CD14-positive monocyte (primary cell): ENCODE measurements around the gene SUFU. TPM values are rescaled to one million over a fixed set of nuclear protein-coding genes. Genes with fewer than 3 reads are reported as not detected.
A peak's percentile ranks its signal among the peaks of the same experiment; 100 is the strongest.

Source experiments
- DNase-seq, 3 donors: peaks; one replicate each; pipeline ENCODE4 v3.0.0-alpha.2; 2011 to 2022
- H2AFZ ChIP-seq: 2 replicates; pipeline ENCODE4 v1.6.0; 2012; ENCODE audit warnings: mild to moderate bottlenecking, low read depth, low read length, inconsistent platforms; ENCODE audit not compliant: insufficient read depth, poor library complexity, severe bottlenecking
- H3K27ac ChIP-seq, 2 donors: 1 replicate in 1 of 2; 2 replicates in 1 of 2; pipeline ENCODE4 v1.5.1; 2012 to 2013; ENCODE audit warnings: low read length in 2 of 2, control low read depth in 1 of 2, inconsistent platforms in 1 of 2, low read depth in 1 of 2, mild to moderate bottlenecking in 1 of 2
- H3K27me3 ChIP-seq, 2 donors: one replicate each; pipeline versions ENCODE4 v1.6.0 to v1.6.1; 2011 to 2013; ENCODE audit warnings: low read length in 2 of 2; ENCODE audit not compliant: control insufficient read depth in 2 of 2, insufficient read depth in 2 of 2
- H3K36me3 ChIP-seq, 2 donors: replicated peaks in 1 of 2; 1 replicate in 1 of 2; 2 replicates in 1 of 2; pipeline versions ENCODE4 v1.5.1 to v1.6.1; 2012 to 2013; ENCODE audit warnings: low read length in 2 of 2, control low read depth in 1 of 2, inconsistent platforms in 1 of 2, mild to moderate bottlenecking in 1 of 2; ENCODE audit not compliant: insufficient read depth in 2 of 2, control insufficient read depth in 1 of 2
- H3K4me1 ChIP-seq, 2 donors: 1 replicate in 1 of 2; 2 replicates in 1 of 2; pipeline versions ENCODE4 v1.5.1 to v1.6.1; 2012 to 2013; ENCODE audit warnings: low read length in 2 of 2, control low read depth in 1 of 2, inconsistent platforms in 1 of 2, mild to moderate bottlenecking in 1 of 2, moderate library complexity in 1 of 2; ENCODE audit not compliant: insufficient read depth in 2 of 2, control insufficient read depth in 1 of 2
- H3K4me2 ChIP-seq: replicated peaks from 2 replicates; pipeline ENCODE3; 2012; ENCODE audit warnings: low read length, moderate library complexity, mild to moderate bottlenecking; ENCODE audit not compliant: poor library complexity, severe bottlenecking; ENCODE audit errors: extremely low read depth
- H3K4me3 ChIP-seq, 3 experiments: fragments of 200-600 bp in 1 of 3; sonication (generic) in 1 of 3; replicated peaks in 1 of 3; 1 replicate in 2 of 3; 2 replicates in 1 of 3; pipeline ENCODE4 v1.5.1; 2011 to 2013; ENCODE audit warnings: low read length in 3 of 3, mild to moderate bottlenecking in 3 of 3, control low read depth in 2 of 3, low read depth in 2 of 3, inconsistent platforms in 1 of 3, moderate library complexity in 1 of 3
- H3K79me2 ChIP-seq: 2 replicates; pipeline ENCODE4 v1.6.0; 2012; ENCODE audit warnings: mild to moderate bottlenecking, control low read depth, inconsistent platforms, low read length, moderate library complexity; ENCODE audit not compliant: insufficient read depth
- H3K9ac ChIP-seq: 2 replicates; pipeline ENCODE4 v1.6.0; 2017; ENCODE audit warnings: low read length, mild to moderate bottlenecking; ENCODE audit not compliant: insufficient read depth, poor library complexity, severe bottlenecking
- H3K9me3 ChIP-seq, 2 donors: replicated peaks in 1 of 2; 1 replicate in 1 of 2; 2 replicates in 1 of 2; pipeline versions ENCODE4 v1.5.1 to v1.6.1; 2012 to 2013; ENCODE audit warnings: low read length in 2 of 2, control low read depth in 1 of 2; ENCODE audit not compliant: control insufficient read depth in 1 of 2, insufficient read depth in 1 of 2
- H4K20me1 ChIP-seq: 2 replicates; pipeline ENCODE4 v1.6.0; 2012; ENCODE audit warnings: mild to moderate bottlenecking, low read length, control low read depth, moderate library complexity; ENCODE audit not compliant: insufficient read depth
- H3K27ac Mint-ChIP-seq, 7 donors: one replicate each; pipeline ENCODE4 v1.8.0; 2020; ENCODE audit warnings: mild to moderate bottlenecking in 7 of 7, mixed read lengths in 7 of 7, moderate library complexity in 6 of 7, inconsistent platforms in 2 of 7
- H3K27me3 Mint-ChIP-seq, 3 donors: one replicate each; pipeline ENCODE4 v1.8.0; 2021 to 2022; ENCODE audit warnings: low read depth in 3 of 3, mild to moderate bottlenecking in 3 of 3, mixed read lengths in 3 of 3, moderate library complexity in 3 of 3, inconsistent platforms in 1 of 3
- H3K36me3 Mint-ChIP-seq, 2 donors: one replicate each; pipeline ENCODE4 v1.8.0; 2020; ENCODE audit warnings: mixed read lengths in 2 of 2, inconsistent platforms in 1 of 2, mild to moderate bottlenecking in 1 of 2
- H3K4me1 Mint-ChIP-seq: one replicate; pipeline ENCODE4 v1.8.0; 2020; ENCODE audit warnings: mild to moderate bottlenecking, mixed read lengths
- H3K4me3 Mint-ChIP-seq, 2 donors: one replicate each; pipeline ENCODE4 v1.8.0; 2020; ENCODE audit warnings: mild to moderate bottlenecking in 2 of 2, mixed read lengths in 2 of 2, moderate library complexity in 1 of 2
- H3K9me3 Mint-ChIP-seq, 7 donors: one replicate each; pipeline ENCODE4 v1.8.0; 2020 to 2022; ENCODE audit warnings: mixed read lengths in 7 of 7, mild to moderate bottlenecking in 6 of 7, moderate library complexity in 6 of 7, inconsistent platforms in 2 of 7
- CTCF ChIP-seq: fragments of 200-600 bp; IDR thresholded peaks from one replicate; pipeline ENCODE4 v1.8.0; 2022; ENCODE audit warnings: antibody characterized with exemption, mild to moderate bottlenecking
- WGBS: methylation state at CpG from one replicate; pipeline ENCODE4 v1.1.5; 2013; ENCODE audit warnings: missing lambda C conversion rate; ENCODE audit not compliant: insufficient coverage; 5-methylcytosine and 5-hydroxymethylcytosine counted together
- intact Hi-C, 2 donors: fragments of 100-400 bp; cut with micrococcal nuclease; formaldehyde crosslinking; loops; one replicate each; pipeline versions ENCODE4 v1.15.0 to v1.15.1; 2023
- polyA plus RNA-seq, 3 donors: library from polyadenylated mRNA; depleted of rRNA in 1 of 3; unstranded in 2 of 3; stranded (reverse) in 1 of 3; fragments of 300-500 nt in 2 of 3; fragments of >200 nt in 1 of 3; fragmentation: Illumina TruSeq in 2 of 3; gene quantifications; 1 replicate in 2 of 3; 2 replicates in 1 of 3; pipeline ENCODE4 v1.2.3, GENCODE V29; 2012 to 2021

Gene SUFU
- polyA plus RNA-seq, 3 donors, result 3.2 to 10.0 (median 5.7) TPM

- H3K27ac Mint-ChIP-seq, result peak overlapping the region; percentile 51 to 99 (median 71)
- 73% methylated on average over 8 of the region's 12 CpGs for WGBS
- peaks cover 32 to 59% of the 10 kb centered on the region in 2 donors for H3K36me3 Mint-ChIP-seq
- peak overlapping the region; percentile 99 for H3K4me3 Mint-ChIP-seq
- Histone ChIP-seq H3K27me3 (no peaks in the 10 kb centered on the region), H3K4me1 (peaks cover 70% of the 10 kb centered on the region in 2 donors), H3K36me3 (peaks cover 24 to 29% of the 10 kb centered on the region in 2 donors), H3K79me2 (peaks cover 99% of the 10 kb centered on the region), H4K20me1 (peaks cover 82% of the 10 kb centered on the region), H3K4me3 (peak overlapping the region; percentile 71 to 99 (median 76)), H3K9me3 (no peaks in the 10 kb centered on the region), H2AFZ (no peak overlapping the region), H3K9ac (peak overlapping the region; percentile 96), H3K4me2 (peak overlapping the region; percentile 89), H3K27ac (peak overlapping the region; percentile 87 to 99)
- no peak for DNase-seq
- H3K27me3 Mint-ChIP-seq, result peaks cover 0 to 3% (median 0%) of the 10 kb centered on the region in 3 donors
- peaks cover 0 to 2% (median 0%) of the 10 kb centered on the region in 7 donors for H3K9me3 Mint-ChIP-seq
- intact Hi-C loops, result loop anchor here in 1 of 2 donors (5.0 kb wide), 1 partner anchor 64 kb away; the partner anchor contains the start of genes ARL3 and SFXN2
- no peak for TF ChIP-seq CTCF
- H3K4me1 Mint-ChIP-seq, result peaks cover 69% of the 10 kb centered on the region
Measured at GRCh38 chr10:102648269-102648888, 144.6 kb downstream of the SUFU start.

- H3K27ac Mint-ChIP-seq, result peak overlapping the region; percentile 64 to 99 (median 80)
- peaks cover 38 to 67% of the 10 kb centered on the region in 2 donors for H3K36me3 Mint-ChIP-seq
- Histone ChIP-seq H2AFZ (no peak overlapping the region), H3K9me3 (no peaks in the 10 kb centered on the region), H3K4me2 (peak overlapping the region; percentile 89), H3K4me1 (peaks cover 70 to 71% of the 10 kb centered on the region in 2 donors), H3K27me3 (no peaks in the 10 kb centered on the region), H3K27ac (peak overlapping the region; percentile 84 to 99), H4K20me1 (peaks cover 89% of the 10 kb centered on the region), H3K9ac (peak overlapping the region; percentile 96), H3K36me3 (peaks cover 31 to 37% of the 10 kb centered on the region in 2 donors), H3K79me2 (peaks cover 99% of the 10 kb centered on the region), H3K4me3 (peak overlapping the region; percentile 5 to 99 (median 76))
- no peak for TF ChIP-seq CTCF
- H3K9me3 Mint-ChIP-seq, result peaks cover 0 to 2% (median 0%) of the 10 kb centered on the region in 7 donors
- peaks cover 75% of the 10 kb centered on the region for H3K4me1 Mint-ChIP-seq
- H3K4me3 Mint-ChIP-seq, result peak overlapping the region; percentile 99
- 26% methylated on average over 23 of the region's 25 CpGs for WGBS
- H3K27me3 Mint-ChIP-seq, result peaks cover 0 to 3% (median 0%) of the 10 kb centered on the region in 3 donors
- DNase-seq, result no peak
- intact Hi-C loops, result loop anchor here in 1 of 2 donors (5.0 kb wide), 1 partner anchor 63 kb away; the partner anchor contains the start of genes ARL3 and SFXN2
Measured at GRCh38 chr10:102648889-102649796, 145.4 kb downstream of the SUFU start.
